Lower leg skin (tissue), 3 donors: ENCODE data around the gene CCNK.

Experiments used
- POLR2A ChIP-seq, 2 donors: fragments of 450-650 bp; IDR thresholded peaks; one replicate each; pipeline ENCODE4 v1.6.1; 2016 to 2017; ENCODE audit warnings: antibody characterized with exemption in 2 of 2, mild to moderate bottlenecking in 1 of 2, moderate library complexity in 1 of 2
- TF ChIP-seq, protein P1 (sequence below), 3 donors: fragments of 450-650 bp; IDR thresholded peaks; one replicate each; pipeline ENCODE4 v1.5.1; 2016; ENCODE audit warnings: antibody characterized with exemption in 3 of 3, mild to moderate bottlenecking in 3 of 3, moderate library complexity in 2 of 3

DNA sequence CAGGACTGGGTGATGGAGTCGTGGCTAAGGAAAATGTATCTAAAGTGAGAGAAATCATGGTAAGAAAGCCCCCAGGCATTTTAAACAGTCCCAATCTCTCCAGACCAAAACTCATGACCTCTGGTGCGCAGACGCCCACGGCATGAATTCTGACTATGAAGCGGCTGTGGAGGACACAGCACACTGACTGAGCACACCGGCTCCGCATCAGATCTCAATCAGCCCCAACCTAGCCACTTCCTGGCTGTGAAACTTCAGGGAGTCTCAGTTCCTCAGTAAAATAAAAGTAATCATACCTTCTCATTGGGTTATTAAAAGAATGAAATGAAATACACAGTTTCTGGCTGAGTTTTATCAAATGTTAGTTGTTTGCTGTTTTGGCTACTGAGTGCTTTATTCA, 39.3 kb upstream of the CCNK start:
- TF ChIP-seq, protein P1, sequence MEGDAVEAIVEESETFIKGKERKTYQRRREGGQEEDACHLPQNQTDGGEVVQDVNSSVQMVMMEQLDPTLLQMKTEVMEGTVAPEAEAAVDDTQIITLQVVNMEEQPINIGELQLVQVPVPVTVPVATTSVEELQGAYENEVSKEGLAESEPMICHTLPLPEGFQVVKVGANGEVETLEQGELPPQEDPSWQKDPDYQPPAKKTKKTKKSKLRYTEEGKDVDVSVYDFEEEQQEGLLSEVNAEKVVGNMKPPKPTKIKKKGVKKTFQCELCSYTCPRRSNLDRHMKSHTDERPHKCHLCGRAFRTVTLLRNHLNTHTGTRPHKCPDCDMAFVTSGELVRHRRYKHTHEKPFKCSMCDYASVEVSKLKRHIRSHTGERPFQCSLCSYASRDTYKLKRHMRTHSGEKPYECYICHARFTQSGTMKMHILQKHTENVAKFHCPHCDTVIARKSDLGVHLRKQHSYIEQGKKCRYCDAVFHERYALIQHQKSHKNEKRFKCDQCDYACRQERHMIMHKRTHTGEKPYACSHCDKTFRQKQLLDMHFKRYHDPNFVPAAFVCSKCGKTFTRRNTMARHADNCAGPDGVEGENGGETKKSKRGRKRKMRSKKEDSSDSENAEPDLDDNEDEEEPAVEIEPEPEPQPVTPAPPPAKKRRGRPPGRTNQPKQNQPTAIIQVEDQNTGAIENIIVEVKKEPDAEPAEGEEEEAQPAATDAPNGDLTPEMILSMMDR (IDR thresholded peaks at IDR 0.05), result no peak
- TF ChIP-seq POLR2A (IDR thresholded peaks at IDR 0.05), result no peak
